Astrocyte of the hippocampus (primary cell): Measurements from ENCODE around the gene AUTS2.

Experiments used
- DNase-seq: peaks from one replicate; pipeline ENCODE4 v3.0.0; 2011; ENCODE audit warnings: low read depth, low spot score

AUTS2 gene

DNA sequence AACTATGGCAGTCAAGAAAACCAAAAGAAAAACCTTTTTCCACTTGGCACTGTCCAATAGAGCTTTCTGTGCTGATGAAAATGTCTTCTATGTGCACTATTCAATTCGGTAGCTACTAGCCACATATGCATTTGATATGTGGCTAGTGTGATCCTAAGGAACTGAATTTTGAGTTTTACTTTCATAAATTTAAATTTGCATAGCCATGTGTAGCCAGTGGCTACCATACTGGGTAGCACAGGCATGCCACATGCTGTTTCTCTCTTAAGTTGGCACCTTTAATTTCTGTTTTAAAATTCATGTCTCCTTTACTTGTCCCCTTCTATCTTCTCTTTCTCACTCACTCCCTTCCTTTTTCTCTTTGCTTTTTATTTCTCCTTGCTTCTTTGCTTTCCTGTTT, 455.7 kb downstream of the AUTS2 start:
- DNase-seq = no peak

DNA sequence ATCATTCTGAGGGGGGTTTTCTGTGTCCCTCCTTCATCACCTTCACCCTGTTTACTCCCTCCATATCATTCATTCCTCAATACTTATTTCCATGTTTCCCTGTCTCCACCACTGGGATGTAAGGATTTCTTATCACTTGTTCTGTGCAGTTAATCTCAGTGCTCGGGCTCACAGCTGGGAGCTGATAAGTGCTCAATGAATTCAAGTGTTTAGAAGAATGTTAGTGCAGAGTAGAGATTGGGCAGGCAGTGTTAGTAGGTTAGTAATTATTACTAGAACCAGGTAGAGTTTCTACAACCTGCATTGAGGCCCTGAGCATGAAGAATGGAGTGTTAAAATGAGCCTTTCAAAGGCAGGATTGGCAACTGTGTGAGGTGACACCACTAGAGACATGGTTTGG, 458.1 kb downstream of the AUTS2 start:
- no peak for DNase-seq

DNA sequence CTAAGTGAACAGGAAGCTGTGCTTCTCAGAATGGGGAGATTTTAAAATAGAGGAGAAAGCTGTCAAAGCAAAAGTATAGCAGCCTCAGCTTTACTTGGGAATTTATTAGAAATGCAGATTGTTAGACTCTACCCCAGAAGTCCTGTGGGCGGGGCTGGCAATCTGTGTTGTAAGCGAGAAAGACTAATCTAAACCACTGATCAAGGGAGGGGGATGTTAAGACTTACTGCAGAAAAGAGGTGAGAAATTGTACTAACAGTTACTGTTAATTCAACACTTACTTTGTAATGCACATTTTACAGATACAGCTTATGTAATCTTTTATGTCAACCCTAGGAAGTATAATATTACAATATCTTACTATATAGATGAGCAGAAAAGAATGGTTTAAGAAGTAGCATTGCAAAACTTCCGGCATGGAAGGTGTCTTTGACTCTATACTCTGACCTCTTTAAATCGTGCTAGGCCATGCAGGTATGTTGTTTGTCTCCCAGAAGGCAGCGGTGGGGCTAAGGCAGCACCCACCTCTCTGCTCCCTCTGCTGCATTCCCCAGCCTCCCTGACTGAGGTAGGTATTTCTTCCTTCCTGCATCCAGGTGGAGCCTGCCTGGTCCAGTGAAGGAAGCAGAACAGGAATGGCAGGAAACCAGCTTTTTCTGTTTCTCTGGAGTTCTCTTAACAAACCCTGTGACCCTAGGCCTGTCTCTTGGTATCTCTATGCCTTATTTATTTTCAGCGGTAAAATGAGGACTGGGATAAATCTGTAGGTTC, 462.2 kb downstream of the AUTS2 start:
- DNase-seq = no peak

DNA sequence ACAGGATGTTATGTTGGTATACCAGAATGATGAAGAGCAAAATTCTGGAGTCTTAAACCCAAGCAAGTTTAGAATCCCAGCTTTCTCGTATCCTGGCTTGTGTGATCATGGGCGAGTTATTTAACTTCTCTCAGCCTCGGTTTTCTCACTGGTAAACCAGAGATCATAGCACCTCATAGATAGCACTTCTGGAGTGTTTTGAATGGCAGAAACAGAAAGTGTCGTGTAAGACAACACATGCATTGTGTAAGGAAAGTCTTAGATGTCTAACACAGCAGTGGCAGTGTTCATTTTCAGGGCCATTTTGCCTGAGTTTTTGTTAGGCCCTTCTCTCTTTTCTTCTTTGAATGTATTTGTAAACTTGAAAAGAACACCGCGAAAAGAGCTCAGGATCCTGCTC, 465.1 kb downstream of the AUTS2 start:
- no peak for DNase-seq

DNA sequence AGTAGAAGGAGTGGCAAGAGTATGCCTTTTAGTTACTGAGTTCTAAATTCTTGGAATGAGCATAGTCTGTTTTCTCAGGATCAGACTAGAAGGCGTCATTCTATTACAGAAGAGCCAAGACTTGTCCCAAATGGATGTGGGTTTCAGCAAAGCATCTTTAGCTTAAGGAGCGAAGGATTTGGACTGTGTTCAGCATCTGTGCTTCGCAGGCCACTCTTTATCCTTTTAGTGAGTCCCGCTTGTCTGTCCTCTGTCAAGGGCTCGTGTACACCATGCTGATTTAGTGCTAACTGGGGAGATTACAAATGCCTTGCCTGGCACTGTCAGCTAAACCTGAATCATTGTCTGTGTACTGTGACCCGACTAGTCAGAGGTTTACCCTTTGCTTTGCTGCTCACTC, 465.7 kb downstream of the AUTS2 start:
- peak; percentile 12 for DNase-seq

DNA sequence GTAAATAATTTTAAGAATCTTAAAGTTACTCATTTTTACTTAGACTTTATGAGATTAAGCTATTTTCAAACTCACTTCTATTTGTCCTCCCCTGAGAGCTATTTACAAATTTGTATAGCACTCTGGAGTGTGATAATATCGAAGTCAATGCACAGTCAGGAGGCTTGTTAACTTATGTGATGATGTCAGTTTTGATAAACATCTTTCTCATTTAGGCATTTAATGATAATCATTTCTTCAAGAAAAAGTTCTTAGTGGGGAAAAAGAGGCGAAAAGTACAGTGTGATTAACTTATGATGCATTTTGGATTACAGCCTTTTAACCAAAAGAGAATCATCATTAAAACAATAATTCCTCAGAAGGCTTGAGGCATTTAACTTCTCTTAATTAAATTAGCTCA, 468.6 kb downstream of the AUTS2 start:
- no peak for DNase-seq

DNA sequence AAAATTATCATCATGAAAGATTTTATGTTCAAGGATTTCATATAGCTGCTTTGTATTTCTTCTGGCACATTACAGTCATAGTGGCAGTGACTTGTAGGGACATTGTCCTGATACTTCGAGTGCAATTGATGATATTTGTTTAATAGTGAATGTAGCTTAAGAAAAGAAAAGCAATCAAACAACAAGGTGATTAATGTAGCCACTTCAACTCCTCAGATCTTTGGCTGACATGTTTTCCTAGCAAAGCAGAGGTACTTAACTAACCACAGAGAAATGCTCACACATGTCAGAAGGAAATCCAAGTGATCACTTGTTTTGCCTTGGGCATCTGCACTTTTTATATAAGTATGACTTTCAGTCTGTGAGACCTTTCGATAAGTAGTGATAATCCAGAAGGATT, 470.3 kb downstream of the AUTS2 start:
- DNase-seq = peak; percentile 15

DNA sequence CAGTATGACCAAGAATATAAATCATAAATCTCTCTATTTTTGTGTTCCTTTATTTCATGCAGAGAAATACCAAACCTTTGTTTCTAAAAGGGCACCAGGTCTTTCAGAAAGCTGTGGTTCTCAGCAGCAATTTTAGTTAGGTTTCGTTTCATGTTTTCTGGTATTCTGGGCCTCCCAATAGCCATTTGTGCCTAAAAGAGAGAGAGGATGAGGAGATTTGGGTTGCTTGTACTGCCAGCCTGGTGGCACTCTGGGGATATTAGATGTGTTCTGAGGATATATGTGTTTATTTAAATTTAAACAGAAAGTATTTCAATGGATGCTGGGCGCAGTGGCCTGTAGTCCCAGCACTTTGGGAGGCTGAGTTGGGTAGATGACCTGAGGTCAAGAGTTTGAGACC, 471.7 kb downstream of the AUTS2 start:
- no peak for DNase-seq

DNA sequence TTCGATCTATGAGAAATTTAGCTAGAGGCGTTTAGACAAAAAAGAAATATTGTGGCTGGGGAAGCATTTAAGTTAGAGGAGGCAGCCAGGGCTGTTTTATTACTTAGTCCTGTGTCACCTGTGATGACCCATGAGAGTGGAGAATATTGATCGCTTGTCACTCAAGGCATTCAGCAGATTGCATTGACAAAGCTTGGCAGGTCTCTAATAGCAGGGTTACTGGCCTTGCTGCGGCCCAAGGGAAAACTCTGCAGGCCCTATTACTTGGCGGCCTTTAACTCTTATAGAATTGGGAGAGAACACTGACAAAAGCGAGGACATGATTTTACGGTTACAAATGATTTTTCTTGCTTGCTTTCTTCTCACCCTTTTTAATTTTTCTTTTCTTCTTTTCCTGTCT, 473.5 kb downstream of the AUTS2 start:
- no peak for DNase-seq

DNA sequence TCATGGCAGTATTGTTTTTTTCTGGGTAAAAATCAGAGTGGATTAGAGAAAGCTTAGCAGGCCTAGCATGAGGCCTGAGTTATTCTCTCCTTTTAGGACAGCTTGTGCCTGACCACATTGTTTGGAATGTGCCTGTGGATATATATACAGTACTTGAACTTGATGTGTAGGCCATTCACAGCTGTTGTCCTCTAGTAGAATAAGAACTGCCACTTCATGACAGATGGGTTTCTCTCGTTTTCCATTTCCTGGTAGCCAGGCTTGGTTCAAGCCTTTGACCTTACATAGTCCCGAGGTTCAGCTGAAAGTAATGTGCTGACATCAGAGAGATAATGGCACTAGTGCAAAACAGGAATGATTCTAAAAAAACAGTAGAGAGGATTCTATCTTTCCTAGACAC, 473.9 kb downstream of the AUTS2 start:
- peak; percentile 66 for DNase-seq

DNA sequence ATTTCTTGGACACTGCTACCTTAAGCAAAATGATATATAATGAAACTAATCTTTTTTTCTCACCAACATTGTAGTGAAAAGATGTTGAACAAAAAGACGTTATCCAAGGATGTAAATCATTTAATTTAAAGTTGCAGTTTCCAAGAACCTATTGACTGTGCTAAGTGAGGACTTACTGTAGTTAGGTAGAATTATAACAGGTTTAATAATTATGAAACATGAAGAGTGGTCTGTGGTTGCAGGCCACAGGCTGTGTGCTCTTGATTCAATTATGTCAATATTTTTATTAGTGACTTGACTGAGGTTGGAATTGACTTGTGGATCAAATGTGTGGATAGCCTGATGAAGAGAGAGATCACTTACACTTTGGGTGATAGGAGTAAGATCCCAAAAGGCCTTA, 478.1 kb downstream of the AUTS2 start:
- DNase-seq = no peak

DNA sequence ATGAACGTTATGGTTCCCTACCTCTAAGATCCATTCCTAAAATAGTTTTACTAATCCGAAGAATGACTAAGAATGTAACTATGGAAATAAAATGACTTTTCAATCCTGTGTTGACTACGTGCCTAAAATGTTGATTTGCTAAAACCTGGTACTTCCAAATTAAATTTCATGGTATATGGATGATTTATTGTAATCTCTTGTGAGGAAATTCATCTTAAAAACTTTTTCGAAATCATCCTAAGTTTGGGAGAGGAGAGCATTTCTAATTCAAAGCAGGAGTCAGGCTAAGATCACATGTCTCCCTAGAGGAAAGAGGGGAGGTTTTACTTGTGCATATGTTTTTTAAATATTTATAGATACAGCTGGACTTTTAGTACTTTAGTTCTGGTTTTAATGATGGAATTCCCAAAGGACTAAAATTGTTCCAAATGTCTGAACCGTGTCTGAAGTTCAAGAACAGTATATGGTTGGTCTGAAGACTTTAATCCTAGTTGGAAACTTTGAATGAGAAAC, 483.9 kb downstream of the AUTS2 start:
- peak; percentile 12 for DNase-seq

DNA sequence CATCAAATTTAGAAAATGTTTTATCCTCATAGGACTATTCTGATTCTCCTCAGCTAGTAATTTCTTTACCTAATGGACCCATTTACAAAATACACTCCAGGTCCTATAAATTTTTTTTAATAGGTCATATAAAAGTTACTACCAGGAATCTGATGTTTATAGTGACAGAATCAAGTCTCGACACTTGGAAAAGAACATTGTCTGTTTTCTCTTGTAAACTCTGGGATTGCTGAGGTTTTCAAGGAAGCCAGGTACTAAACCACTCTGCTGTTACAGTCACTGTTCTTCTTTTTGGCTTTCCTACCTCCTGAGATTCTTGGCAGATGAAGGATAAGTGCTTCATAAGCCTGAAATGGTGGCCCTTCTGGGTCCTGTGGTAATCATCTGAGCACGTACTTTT, 493.1 kb downstream of the AUTS2 start:
- DNase-seq = no peak

DNA sequence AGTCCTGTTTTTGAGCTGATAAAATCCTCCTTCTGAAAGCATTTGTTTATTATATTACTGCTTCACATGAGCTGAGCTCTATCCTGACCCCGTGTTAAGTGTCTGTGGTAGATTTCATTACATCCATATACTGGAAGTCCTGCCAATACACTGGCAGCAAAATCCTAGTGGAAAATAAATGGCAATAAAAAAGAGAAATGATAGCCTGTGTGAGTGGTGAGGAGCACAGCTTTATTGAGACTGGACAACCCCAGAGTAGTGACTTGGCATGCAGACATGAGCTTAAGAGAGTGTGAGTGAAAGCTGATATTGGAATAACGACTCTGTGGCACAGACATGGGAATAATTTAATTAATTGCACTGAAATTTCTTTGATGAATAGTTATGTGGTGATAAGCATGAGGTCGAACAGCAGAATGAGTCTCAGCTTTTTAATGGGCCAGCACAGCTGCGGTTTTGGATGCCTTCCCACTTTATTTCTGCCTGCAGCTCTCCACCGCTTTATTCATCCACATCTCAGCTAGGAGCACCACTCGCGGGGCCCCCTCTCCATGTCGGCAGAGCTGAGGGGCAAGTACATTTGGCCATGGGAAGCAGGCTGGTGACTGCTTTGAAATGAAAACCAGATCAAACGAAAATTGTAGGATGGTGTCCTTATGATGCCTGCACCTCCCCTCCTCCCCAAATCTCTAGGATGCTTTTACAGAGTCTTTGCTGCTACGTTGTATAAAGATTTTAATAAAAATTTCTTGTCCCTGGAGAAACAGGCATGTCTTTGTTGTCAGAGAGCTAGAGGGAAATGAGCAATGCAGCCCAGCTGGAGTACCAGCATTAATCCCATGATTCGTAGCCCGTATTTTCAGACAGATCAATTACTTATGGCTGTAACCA, 494.3 kb downstream of the AUTS2 start:
- DNase-seq = peak; percentile 95

DNA sequence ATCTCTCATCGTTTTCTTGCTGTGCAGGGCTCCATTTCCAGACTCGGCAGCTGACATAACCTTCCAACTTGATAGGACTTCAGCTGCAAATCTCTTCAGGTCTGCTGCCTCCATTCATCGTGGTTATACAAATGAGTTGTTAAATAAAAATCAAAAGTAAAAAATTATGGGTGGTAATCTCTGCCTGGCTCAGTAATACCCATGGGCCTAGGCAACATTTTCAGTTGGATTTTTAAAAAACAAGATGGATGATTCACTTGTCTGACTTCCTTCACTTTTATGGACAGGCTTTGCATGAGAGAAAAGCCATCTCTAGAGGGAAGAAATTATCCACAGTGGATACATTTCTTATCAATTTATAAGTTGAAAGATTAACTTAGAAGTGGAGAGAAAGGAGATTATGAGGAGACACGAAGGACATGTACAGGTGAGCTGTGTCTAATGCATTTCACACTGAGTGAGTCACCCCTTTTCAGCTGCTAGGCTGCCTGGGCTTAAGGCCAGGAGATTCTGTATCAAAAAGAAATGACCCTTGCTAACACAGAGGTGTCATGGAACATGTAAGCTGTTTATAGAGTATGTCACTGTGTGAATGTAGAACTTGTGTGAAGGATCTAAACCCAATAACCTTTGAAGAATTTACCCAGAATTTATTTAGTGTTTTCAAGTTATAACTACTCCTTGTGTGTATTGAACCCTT, 495.1 kb downstream of the AUTS2 start:
- peak; percentile 75 for DNase-seq

DNA sequence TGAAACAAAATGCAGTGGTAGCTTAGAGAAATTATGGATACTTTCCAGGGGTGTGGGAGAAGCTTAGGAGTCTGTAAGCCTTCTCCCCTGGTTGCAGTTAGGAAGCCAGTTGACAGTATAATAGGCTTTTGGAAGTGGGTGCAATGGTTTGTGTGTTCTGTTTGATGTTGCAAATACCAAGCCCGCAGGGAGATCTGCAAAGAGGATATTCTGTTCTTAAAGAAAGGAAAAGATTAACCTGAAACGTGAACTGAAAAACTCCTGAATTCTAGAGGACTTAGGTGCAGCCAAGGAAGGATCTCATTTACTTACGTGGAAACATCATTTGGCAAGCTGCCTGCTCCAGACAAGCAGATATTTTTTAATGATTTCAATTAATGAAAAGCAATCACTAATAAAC, 496.6 kb downstream of the AUTS2 start:
- no peak for DNase-seq

DNA sequence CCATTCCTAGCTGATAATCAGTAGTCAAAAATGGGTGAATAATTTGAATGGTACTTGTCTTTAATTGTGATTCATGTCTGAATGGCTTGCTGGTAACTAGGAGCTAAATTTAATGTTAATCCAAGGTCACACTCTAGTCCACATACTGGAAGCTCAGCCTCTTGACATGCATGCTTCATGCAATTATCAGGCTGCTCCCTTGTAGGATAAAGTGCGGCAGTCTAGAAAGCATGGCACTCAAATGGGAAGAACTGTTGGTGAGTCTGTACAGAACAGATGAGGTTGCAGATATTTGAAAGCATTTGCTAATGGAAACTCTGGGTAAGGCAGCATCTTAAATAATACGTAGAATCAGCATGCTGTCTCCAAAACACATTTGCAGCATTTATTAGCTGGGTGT, 499.4 kb downstream of the AUTS2 start:
- no peak for DNase-seq

DNA sequence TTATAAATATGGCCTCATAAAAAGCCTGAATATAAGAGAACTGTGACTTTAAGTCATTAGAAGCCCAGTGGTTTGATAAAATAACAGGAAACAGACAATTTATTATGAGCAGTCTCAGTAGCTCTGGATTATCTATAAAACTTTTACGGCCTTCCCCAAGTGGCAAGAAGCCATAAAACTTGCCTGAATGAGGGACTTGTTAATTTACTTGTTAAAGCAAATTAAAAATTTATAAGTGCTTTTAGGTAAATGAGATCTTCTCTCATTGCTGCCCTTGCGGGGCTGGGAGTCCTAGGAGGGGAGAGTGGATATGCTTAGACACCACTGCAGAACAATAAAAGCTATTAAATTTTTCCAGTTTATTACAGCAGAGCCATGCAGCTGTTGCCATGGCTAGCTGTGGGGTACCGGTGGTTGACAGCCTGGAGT, 499.9 kb downstream of the AUTS2 start:
- no peak for DNase-seq

DNA sequence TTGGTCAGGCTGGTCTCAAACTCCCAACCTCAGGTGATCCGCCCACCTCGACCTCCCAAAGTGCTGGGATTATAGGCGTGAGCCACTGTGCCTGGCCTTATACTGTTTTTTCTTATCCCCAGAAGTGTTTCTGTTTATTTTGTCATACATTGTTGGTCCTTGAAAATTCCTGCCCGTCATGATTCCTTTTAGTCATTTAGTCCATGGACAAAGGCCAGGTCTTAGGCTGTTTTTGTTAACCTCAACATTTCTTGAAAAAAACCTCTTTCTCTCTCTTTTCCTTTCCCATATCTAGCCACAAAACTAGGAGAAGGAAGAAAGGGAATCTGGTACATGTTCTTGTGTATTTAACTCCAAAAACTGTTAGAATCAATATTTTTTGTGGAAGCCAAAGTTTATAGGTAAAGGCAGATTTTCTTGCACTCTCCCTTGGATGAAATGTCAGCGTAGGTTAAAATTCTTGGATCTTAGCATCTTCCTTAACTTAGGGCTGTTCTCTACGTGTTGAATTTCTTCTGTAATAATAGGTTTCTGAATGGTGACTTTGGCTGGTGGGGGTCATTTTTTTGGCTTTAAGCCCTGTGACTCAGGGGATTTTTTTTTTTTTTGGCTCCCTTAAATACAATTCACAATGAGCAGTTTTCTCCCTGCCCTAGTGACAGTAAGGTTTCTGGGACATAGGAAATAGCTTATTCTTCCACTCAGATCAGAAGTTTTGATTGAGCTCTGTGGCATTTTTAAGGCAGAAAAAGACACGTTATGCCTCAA, 500.8 kb downstream of the AUTS2 start:
- DNase-seq = peak; percentile 60

DNA sequence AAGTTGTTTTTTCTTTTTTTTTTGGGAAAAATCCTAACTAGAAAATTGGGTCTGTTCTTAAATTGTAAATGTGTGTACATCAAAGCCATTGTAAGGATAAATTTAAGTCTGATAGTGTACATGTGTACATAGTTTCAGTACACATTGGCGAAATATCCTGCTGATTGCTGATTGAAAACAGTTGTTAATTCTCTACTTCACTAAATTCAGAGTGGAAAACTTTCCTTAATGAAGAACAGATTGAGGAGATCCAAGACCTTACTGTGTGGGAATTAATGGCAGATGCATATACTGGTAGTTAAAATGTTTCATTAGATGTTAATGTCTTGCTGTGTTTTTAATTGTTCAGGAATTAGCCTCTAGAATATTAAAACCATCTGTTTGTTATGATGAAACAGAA, 506.0 kb downstream of the AUTS2 start:
- no peak for DNase-seq

DNA sequence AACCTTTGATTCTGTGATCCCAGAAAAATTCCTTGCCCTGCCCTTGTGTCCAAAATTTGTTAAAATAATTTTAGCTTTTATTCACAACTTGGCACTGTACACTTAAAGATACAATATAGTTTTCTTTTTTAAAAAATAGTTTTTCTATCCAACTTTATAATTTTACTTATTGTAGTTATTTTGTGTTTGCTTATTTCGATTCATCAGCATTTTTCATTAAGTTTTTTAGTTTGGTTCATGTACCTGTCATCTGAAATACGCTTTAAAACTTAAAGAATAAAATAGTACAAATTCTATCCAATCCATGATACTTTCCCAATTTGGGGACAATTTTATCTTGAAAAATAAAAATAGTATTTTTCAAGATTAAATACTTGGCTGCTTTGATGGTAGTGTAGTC, 514.8 kb downstream of the AUTS2 start:
- DNase-seq = no peak
